H9 (cell line): Measurements from ENCODE around the gene FEN1. TPM values are rescaled to one million over a fixed set of nuclear protein-coding genes. Genes with fewer than 3 reads are reported as not detected.

Source experiments
- DNase-seq: peaks from one replicate; pipeline ENCODE4 v3.0.0-alpha.2; 2017
- H2AFZ ChIP-seq: one replicate; pipeline ENCODE4 v1.6.1; 2013; ENCODE audit warnings: mild to moderate bottlenecking, low read length, control low read depth, moderate library complexity
- H2AK5ac ChIP-seq: 2 replicates; pipeline ENCODE4 v1.6.1; 2013; ENCODE audit warnings: low read length, control low read depth, mixed read lengths; ENCODE audit not compliant: insufficient read length
- H2BK120ac ChIP-seq: one replicate; pipeline ENCODE4 v1.6.1; 2013; ENCODE audit warnings: low read depth, mild to moderate bottlenecking, low read length, control low read depth, inconsistent platforms; ENCODE audit not compliant: poor library complexity, severe bottlenecking
- H2BK12ac ChIP-seq: 2 replicates; pipeline ENCODE4 v1.6.1; 2013; ENCODE audit warnings: low read length, control low read depth, mixed read lengths, low read depth; ENCODE audit not compliant: insufficient read length
- H2BK15ac ChIP-seq: 2 replicates; pipeline ENCODE4 v1.6.1; 2013; ENCODE audit warnings: low read depth, low read length, control low read depth
- H2BK20ac ChIP-seq: one replicate; pipeline ENCODE4 v1.6.1; 2013; ENCODE audit warnings: low read depth, mild to moderate bottlenecking, low read length, control low read depth, inconsistent platforms; ENCODE audit not compliant: poor library complexity, severe bottlenecking
- H2BK5ac ChIP-seq: 2 replicates; pipeline ENCODE4 v1.6.1; 2013; ENCODE audit warnings: low read length, control low read depth, mixed read lengths; ENCODE audit not compliant: insufficient read length
- H3K14ac ChIP-seq: 2 replicates; pipeline ENCODE4 v1.6.1; 2013; ENCODE audit warnings: low read length, control low read depth; ENCODE audit not compliant: insufficient read depth
- H3K18ac ChIP-seq: 2 replicates; pipeline ENCODE4 v1.6.1; 2013; ENCODE audit warnings: low read depth, mild to moderate bottlenecking, mixed read lengths, low read length, control low read depth; ENCODE audit not compliant: insufficient read length
- H3K23ac ChIP-seq: 2 replicates; pipeline ENCODE4 v1.6.1; 2013; ENCODE audit warnings: low read length, control low read depth, mixed read lengths, low read depth; ENCODE audit not compliant: insufficient read length
- H3K23me2 ChIP-seq: 2 replicates; pipeline ENCODE4 v1.6.1; 2013; ENCODE audit warnings: low read depth, mild to moderate bottlenecking, mixed read lengths, low read length, control low read depth; ENCODE audit not compliant: insufficient read length, poor library complexity, severe bottlenecking
- H3K27ac ChIP-seq: 2 replicates; pipeline ENCODE4 v1.5.1; 2013; ENCODE audit warnings: low read length, control low read depth, mixed read lengths, low read depth; ENCODE audit not compliant: insufficient read length
- H3K27me3 ChIP-seq: 2 replicates; pipeline ENCODE4 v1.6.1; 2013; ENCODE audit warnings: low read length, control low read depth, inconsistent platforms; ENCODE audit not compliant: insufficient read depth
- H3K4ac ChIP-seq: 2 replicates; pipeline ENCODE4 v1.6.1; 2013; ENCODE audit warnings: low read depth, mild to moderate bottlenecking, control low read depth, inconsistent platforms, low read length, moderate library complexity
- H3K4me1 ChIP-seq: 2 replicates; pipeline ENCODE4 v1.6.1; 2013; ENCODE audit warnings: low read length, control low read depth, inconsistent platforms; ENCODE audit not compliant: insufficient read depth
- H3K4me2 ChIP-seq: 2 replicates; pipeline ENCODE4 v1.6.1; 2013; ENCODE audit warnings: low read length, control low read depth, mixed read lengths; ENCODE audit not compliant: insufficient read length, insufficient read depth
- H3K56ac ChIP-seq: 2 replicates; pipeline ENCODE4 v1.6.1; 2013; ENCODE audit warnings: low read depth, mild to moderate bottlenecking, mixed read lengths, low read length, control low read depth; ENCODE audit not compliant: insufficient read length
- H3K79me1 ChIP-seq: 2 replicates; pipeline ENCODE4 v1.6.1; 2013; ENCODE audit warnings: low read depth, mild to moderate bottlenecking, moderate library complexity, low read length, control low read depth, inconsistent platforms; ENCODE audit not compliant: insufficient read depth, poor library complexity, severe bottlenecking
- H3K79me2 ChIP-seq: 2 replicates; pipeline ENCODE4 v1.6.1; 2013; ENCODE audit warnings: low read length, control low read depth, inconsistent platforms; ENCODE audit not compliant: insufficient read depth
- H3K9ac ChIP-seq: 2 replicates; pipeline ENCODE4 v1.6.1; 2013; ENCODE audit warnings: low read length, control low read depth, mixed read lengths; ENCODE audit not compliant: insufficient read length; ENCODE audit errors: extremely low read depth
- H3K9me3 ChIP-seq: one replicate; pipeline ENCODE4 v1.6.1; 2013; ENCODE audit warnings: low read depth, low read length, inconsistent platforms; ENCODE audit not compliant: control insufficient read depth
- H3T11ph ChIP-seq: one replicate; pipeline ENCODE4 v1.6.1; 2013; ENCODE audit warnings: mild to moderate bottlenecking, low read length, control low read depth, inconsistent platforms
- H4K20me1 ChIP-seq: one replicate; pipeline ENCODE4 v1.6.1; 2013; ENCODE audit not compliant: control insufficient read depth, insufficient read length, insufficient read depth
- H4K5ac ChIP-seq: 2 replicates; pipeline ENCODE4 v1.6.1; 2013; ENCODE audit warnings: low read depth, mild to moderate bottlenecking, mixed read lengths, low read length, control low read depth; ENCODE audit not compliant: insufficient read length
- H4K8ac ChIP-seq: replicated peaks from 2 replicates; pipeline ENCODE4 v1.6.1; 2013; ENCODE audit warnings: low read length, control low read depth, mixed read lengths, low read depth; ENCODE audit not compliant: insufficient read length
- H4K91ac ChIP-seq: 2 replicates; pipeline ENCODE4 v1.6.1; 2013; ENCODE audit warnings: low read depth, mild to moderate bottlenecking, moderate library complexity, mixed read lengths, low read length, control low read depth; ENCODE audit not compliant: insufficient read length
- H3K27ac Mint-ChIP-seq, 3 experiments: 2 replicates in 2 of 3; 3 replicates in 1 of 3; pipeline ENCODE4 v1.8.0; 2020 to 2021; ENCODE audit warnings: mixed read lengths in 3 of 3, mild to moderate bottlenecking in 1 of 3, moderate library complexity in 1 of 3
- H3K27me3 Mint-ChIP-seq: 2 replicates; pipeline ENCODE4 v1.8.0; 2021; ENCODE audit warnings: low read depth, mild to moderate bottlenecking, moderate library complexity, mixed read lengths
- H3K36me3 Mint-ChIP-seq, 3 experiments: 2 replicates in 2 of 3; 3 replicates in 1 of 3; pipeline ENCODE4 v1.8.0; 2020 to 2021; ENCODE audit warnings: low read depth in 3 of 3, mixed read lengths in 3 of 3; ENCODE audit not compliant: insufficient read depth in 1 of 3
- H3K4me1 Mint-ChIP-seq, 2 experiments: 2 replicates each; pipeline ENCODE4 v1.8.0; 2020; ENCODE audit warnings: mixed read lengths in 2 of 2
- H3K4me3 Mint-ChIP-seq, 2 experiments: 2 replicates in 1 of 2; 3 replicates in 1 of 2; pipeline ENCODE4 v1.8.0; 2020 to 2021; ENCODE audit warnings: mild to moderate bottlenecking in 2 of 2, mixed read lengths in 2 of 2, moderate library complexity in 1 of 2
- H3K9me3 Mint-ChIP-seq, 2 experiments: 2 replicates in 1 of 2; 3 replicates in 1 of 2; pipeline ENCODE4 v1.8.0; 2020; ENCODE audit warnings: mild to moderate bottlenecking in 2 of 2, mixed read lengths in 2 of 2, moderate library complexity in 1 of 2
- WGBS: extraction: QIAGEN DNeasy Blood & Tissue Kit; methylation state at CpG from one replicate; pipeline ENCODE4 v1.1.7; 2013; ENCODE audit warnings: missing lambda C conversion rate, low lambda C conversion rate, mixed read lengths; ENCODE audit not compliant: insufficient read length; ENCODE audit errors: extremely low coverage; 5-methylcytosine and 5-hydroxymethylcytosine counted together
- total RNA-seq: library from RNA; stranded (reverse); gene quantifications from 2 replicates; pipeline ENCODE4 v1.2.1, GENCODE V29; 2021
- TF ChIP-seq, protein P1 (sequence below): fragments of 200-600 bp; sonication (generic); conservative IDR thresholded peaks from 3 replicates; pipeline ENCODE4 v1.8.0; 2021; ENCODE audit warnings: antibody characterized with exemption, mild to moderate bottlenecking

Gene FEN1
- total RNA-seq, 1 experiment from 2014 or later, result 114 TPM

DNA sequence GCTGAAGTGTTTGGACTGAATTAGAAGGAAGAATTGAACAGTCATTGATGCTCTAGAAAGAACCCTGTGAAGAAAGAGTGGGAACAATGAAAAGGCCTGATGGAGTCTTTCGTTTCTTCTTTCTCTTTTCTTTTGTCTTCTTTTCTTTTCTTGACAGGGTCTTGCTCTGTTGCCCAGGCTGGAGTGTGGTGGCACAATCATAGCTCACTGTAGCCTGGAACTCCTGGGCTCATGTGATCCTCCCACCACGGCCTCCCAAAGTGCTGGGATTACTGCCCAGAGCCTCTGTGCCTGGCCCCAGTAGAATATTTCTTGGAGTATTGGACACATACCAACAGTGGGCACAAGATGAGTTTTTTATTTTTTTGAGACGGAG lies 1.1 kb downstream of the FEN1 start:
- Histone ChIP-seq H3K79me2 (peaks cover 16% of the 10 kb centered on the region; the same call in 1 of the 2 replicates), H3K4me1 (no peaks in the 10 kb centered on the region), H3T11ph (no peak overlapping the region), H3K9me3 (no peaks in the 10 kb centered on the region), H2AK5ac (no peak overlapping the region), H4K91ac (no peak overlapping the region), H3K4ac (no peak overlapping the region), H2BK15ac (no peak overlapping the region), H3K27me3 (no peaks in the 10 kb centered on the region), H3K23ac (no peak overlapping the region), H4K8ac (no peak overlapping the region), H2BK5ac (no peak overlapping the region), H3K9ac (peak overlapping the region; percentile 85), H3K56ac (no peak overlapping the region), H2BK120ac (no peak overlapping the region), H2AFZ (no peak overlapping the region), H3K14ac (no peak overlapping the region), H2BK20ac (no peak overlapping the region), H3K79me1 (peaks cover 5% of the 10 kb centered on the region), H3K4me2 (peak overlapping the region; percentile 78), H3K23me2 (peaks cover 3% of the 10 kb centered on the region), H2BK12ac (no peak overlapping the region), H4K5ac (no peak overlapping the region), H3K18ac (no peak overlapping the region), H4K20me1 (peaks cover 2% of the 10 kb centered on the region), H3K27ac (no peak overlapping the region)
- DNase-seq, result no peak
- no CpG with 5 or more reads among the region's 3 CpGs for WGBS
- Mint-ChIP-seq H3K27me3 (no peaks in the 10 kb centered on the region; the same call in 1 of the 2 replicates), H3K4me1 (peaks cover 20 to 26% of the 10 kb centered on the region in 2 experiments), H3K9me3 (no peaks in the 10 kb centered on the region), H3K4me3 (peak overlapping the region; percentile 95 to 98), H3K36me3 (peaks cover 31 to 63% (median 50%) of the 10 kb centered on the region in 3 experiments), H3K27ac (peak overlapping the region in 2 of 3 experiments; percentile 86 to 100; a peak in 5 of 7 replicates)
- TF ChIP-seq, protein P1, sequence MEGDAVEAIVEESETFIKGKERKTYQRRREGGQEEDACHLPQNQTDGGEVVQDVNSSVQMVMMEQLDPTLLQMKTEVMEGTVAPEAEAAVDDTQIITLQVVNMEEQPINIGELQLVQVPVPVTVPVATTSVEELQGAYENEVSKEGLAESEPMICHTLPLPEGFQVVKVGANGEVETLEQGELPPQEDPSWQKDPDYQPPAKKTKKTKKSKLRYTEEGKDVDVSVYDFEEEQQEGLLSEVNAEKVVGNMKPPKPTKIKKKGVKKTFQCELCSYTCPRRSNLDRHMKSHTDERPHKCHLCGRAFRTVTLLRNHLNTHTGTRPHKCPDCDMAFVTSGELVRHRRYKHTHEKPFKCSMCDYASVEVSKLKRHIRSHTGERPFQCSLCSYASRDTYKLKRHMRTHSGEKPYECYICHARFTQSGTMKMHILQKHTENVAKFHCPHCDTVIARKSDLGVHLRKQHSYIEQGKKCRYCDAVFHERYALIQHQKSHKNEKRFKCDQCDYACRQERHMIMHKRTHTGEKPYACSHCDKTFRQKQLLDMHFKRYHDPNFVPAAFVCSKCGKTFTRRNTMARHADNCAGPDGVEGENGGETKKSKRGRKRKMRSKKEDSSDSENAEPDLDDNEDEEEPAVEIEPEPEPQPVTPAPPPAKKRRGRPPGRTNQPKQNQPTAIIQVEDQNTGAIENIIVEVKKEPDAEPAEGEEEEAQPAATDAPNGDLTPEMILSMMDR, result no peak
